IPS DF 19.7 (cell line): Measurements from ENCODE around the gene UNC5C.

ENCODE experiments used
- DNase-seq: peaks from one replicate; pipeline ENCODE4 v3.0.0-alpha.2; 2013; ENCODE audit warnings: low read depth, low spot score

The UNC5C gene

GRCh38 chr4:95546866-95547714, 1.7 kb downstream of the UNC5C start:
- no peak for DNase-seq

- DNase-seq = no peak
Measured at GRCh38 chr4:95546221-95546620, 2.6 kb downstream of the UNC5C start.

GRCh38 chr4:95545546-95545945, 3.2 kb downstream of the UNC5C start:
- no peak for DNase-seq

- no peak for DNase-seq
Measured at GRCh38 chr4:95544113-95545103, 4.4 kb downstream of the UNC5C start.

- DNase-seq = no peak
Measured at GRCh38 chr4:95541889-95542607, 6.7 kb downstream of the UNC5C start.

GRCh38 chr4:95541094-95541493, 7.7 kb downstream of the UNC5C start:
- no peak for DNase-seq

GRCh38 chr4:95540227-95540626, 8.5 kb downstream of the UNC5C start:
- DNase-seq = no peak

GRCh38 chr4:95539106-95539505, 9.7 kb downstream of the UNC5C start:
- no peak for DNase-seq

GRCh38 chr4:95537863-95538488, 10.8 kb downstream of the UNC5C start:
- no peak for DNase-seq

GRCh38 chr4:95537191-95537590, 11.6 kb downstream of the UNC5C start:
- DNase-seq = no peak

- no peak for DNase-seq
Measured at GRCh38 chr4:95536650-95537049, 12.1 kb downstream of the UNC5C start.

- no peak for DNase-seq
Measured at GRCh38 chr4:95535180-95535579, 13.6 kb downstream of the UNC5C start.

- DNase-seq = no peak
Measured at GRCh38 chr4:95534032-95534431, 14.7 kb downstream of the UNC5C start.

GRCh38 chr4:95533254-95533653, 15.5 kb downstream of the UNC5C start:
- DNase-seq = no peak

GRCh38 chr4:95532305-95532704, 16.5 kb downstream of the UNC5C start:
- DNase-seq = no peak

- no peak for DNase-seq
Measured at GRCh38 chr4:95531141-95531540, 17.6 kb downstream of the UNC5C start.

- DNase-seq = no peak
Measured at GRCh38 chr4:95529946-95530345, 18.8 kb downstream of the UNC5C start.

GRCh38 chr4:95528388-95528948, 20.3 kb downstream of the UNC5C start:
- no peak for DNase-seq

- no peak for DNase-seq
Measured at GRCh38 chr4:95526075-95526474, 22.7 kb downstream of the UNC5C start.

GRCh38 chr4:95524729-95525128, 24.0 kb downstream of the UNC5C start:
- DNase-seq = no peak

GRCh38 chr4:95524184-95524583, 24.6 kb downstream of the UNC5C start:
- DNase-seq = no peak
